ENCODE data around the gene MRPL51.

GRCh38 chr12:6500466-6500865 is 7.4 kb upstream of the MRPL51 start:
- TF ChIP-seq CTCF (IDR thresholded peaks at IDR 0.05; ENCODE audit: poor library complexity, severe bottlenecking): no peak
- no peak for TF ChIP-seq POLR2AphosphoS5 (IDR thresholded peaks at IDR 0.05)
- no peak for TF ChIP-seq TAF1 (IDR thresholded peaks at IDR 0.05; ENCODE audit: low read depth)
- TF ChIP-seq RAD21 (conservative IDR thresholded peaks at IDR 0.05): no peak
- no peak for TF ChIP-seq EP300 (conservative IDR thresholded peaks at IDR 0.05; ENCODE audit: poor library complexity, severe bottlenecking)

All from neural cell (in vitro differentiated cells).